Sciatic nerve (tissue), 2 donors: ENCODE data around the gene MBLAC1. TPM values are rescaled to one million over a fixed set of nuclear protein-coding genes. Genes with fewer than 3 reads are reported as not detected.
A peak's percentile ranks its signal among the peaks of the same experiment; 100 is the strongest.

Experiments used
- ATAC-seq: fragments of 200-7000 bp; cut with Tn5 transposase; one replicate; pipeline ENCODE4 v1.9.1; 2020; ENCODE audit warnings: mild to moderate bottlenecking, moderate library complexity
- DNase-seq: peaks from one replicate; pipeline ENCODE4 v3.0.0-alpha.2; 2020; ENCODE audit warnings: low spot score
- intact Hi-C: fragments of 100-400 bp; cut with DNase I; formaldehyde crosslinking; loops from one replicate; pipeline ENCODE4 v1.14.2; 2022
- total RNA-seq: library from RNA; stranded (reverse); fragmentation: NEBNext Ultra II Directional; extraction: Animal tissue kit (Norgen Biotek cat#: 25700); gene quantifications from one replicate; pipeline ENCODE4 v1.2.1, GENCODE V29; 2021
- donor health status: DM: no; HTN: no; CAD: no.
- donor health status: DM: no; HTN: no; CAD: no.

MBLAC1 gene, protein sequence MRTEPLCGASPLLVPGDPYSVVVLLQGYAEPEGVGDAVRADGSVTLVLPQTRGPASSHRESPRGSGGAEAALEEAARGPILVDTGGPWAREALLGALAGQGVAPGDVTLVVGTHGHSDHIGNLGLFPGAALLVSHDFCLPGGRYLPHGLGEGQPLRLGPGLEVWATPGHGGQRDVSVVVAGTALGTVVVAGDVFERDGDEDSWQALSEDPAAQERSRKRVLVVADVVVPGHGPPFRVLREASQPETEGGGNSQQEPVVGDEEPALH
- total RNA-seq, result 2.5 TPM

- intact Hi-C loops, result no loop called here
- DNase-seq, result peak; percentile 93
- ATAC-seq, result peak; percentile 95
These were observed at the start of gene MBLAC1 for GRCh38 chr7:100126931-100127865. Gene MBLAC1, plus strand, starts transcription at chr7:100126967. Its CDS starts 429 bp downstream, at chr7:100127396.

DNA sequence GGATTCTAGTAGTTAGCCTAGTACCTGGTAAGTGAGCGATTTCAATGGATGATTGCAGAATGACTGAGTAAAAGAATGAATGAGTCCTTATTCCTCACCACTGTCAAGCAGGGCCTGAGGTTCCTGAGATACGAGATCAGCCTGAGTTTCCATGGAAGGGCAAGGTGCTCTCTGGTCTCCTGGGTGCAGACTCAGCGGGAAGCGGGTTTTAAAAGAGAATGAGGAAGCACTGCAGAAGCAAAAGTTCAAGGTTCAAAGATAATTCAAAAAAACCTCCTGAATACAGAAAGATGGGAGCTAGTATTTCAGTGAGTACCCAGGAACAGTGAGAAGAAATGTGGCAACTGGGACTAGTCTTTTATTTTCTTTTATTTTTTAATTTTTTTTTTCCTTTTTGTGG, 49.6 kb upstream of the MBLAC1 start:
- intact Hi-C loops, result loop anchor here (10.0 kb wide), 1 partner anchor 82 kb away; no protein-coding TSS in a partner anchor
- ATAC-seq (no peak), DNase-seq (no peak)

DNA sequence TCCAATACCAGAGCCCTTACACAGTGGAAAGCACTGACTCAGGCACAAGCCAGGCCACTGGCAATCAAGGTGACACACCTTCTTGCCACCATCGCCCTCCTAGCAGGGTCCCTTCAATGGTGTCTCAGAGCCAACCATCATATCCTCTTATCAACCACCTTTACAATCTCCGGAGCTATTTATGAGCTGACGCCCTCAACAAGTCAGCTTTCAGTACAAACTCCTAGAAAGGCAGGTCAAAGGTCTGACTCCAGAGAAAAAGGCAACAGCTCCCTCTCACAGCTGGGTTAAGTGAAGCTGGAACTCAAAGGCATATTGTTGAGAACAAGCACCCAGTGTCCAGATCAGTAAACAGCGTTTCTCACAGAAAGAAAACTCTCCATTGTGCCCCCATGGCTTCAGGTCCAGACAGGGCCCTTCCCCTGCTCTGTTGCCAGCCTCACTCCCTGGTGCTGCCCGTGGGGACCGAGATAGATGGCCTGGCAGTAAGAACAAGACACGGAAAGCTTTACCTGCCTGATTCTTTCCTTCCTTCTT, 47.7 kb upstream of the MBLAC1 start:
- DNase-seq, result no peak
- ATAC-seq, result no peak
- intact Hi-C loops, result loop anchor here (10.0 kb wide), 1 partner anchor 84 kb away; no protein-coding TSS in a partner anchor

DNA sequence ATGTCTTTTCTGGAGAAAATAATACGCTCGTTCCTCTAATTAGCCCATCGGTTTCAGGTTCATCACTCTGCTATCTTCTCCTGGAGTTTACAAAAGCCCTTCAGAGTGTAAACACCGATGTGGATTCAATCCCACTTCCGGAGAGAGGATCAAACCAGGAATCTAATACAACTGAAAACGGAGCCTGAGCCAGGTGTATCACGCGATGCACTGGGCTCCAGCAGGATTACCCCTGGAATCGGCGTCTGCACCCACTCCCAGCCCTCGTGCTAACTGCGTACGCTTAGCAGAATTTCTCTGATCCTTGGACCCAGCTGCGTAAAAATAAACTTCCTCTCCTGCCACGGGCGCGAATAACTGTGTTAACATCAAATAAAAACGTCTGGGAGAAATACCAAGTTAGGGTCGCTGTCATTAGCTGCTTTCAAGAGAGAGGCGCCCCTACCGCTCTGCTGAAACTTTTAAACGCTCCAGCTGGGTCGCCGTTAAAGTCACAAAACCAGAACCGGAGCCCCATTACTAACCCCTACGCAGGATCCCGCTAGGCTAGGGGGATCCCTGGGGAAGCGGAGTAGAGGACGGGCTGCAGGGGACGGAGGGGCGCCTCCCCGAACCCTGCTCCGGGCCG, 45.7 kb upstream of the MBLAC1 start:
- ATAC-seq (no peak), DNase-seq (no peak)
- intact Hi-C loops, result no loop called here

DNA sequence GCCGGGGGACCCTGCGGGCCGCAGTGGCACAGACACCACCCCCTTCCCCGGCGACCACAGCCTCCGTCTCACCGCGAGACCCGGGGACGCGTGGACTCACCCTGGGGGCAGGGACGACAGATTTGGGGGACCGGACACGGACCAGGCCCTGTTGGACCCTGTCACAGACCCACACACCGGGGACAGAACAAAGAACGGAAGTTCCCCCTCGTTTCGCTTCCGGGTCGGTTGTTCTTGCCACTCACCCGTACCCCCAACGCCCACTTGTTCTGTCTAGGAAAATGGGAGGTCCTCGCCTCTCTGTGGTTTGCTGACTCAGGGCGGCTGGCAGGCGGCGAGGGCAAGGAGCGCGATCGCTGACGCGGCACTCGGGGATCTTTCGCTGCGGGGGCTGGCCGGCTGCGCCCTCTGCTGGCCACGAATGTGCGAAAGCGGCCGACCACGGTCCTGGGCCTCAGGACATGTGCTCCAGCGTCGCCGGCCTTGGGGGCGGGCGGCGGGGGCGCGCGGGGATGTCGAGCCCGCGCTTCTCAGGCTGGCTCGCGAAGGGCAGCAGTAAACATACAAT, 45.1 kb upstream of the MBLAC1 start, which contains the start of gene ZNF3:
TSS of gene ZNF3 (minus strand) at position 189 of the 568 bp plus-strand sequence. CDS start 4,366 bp downstream, outside the sequence.
- DNase-seq (peak; percentile 98), ATAC-seq (peak; percentile 98)
- intact Hi-C loops, result no loop called here

DNA sequence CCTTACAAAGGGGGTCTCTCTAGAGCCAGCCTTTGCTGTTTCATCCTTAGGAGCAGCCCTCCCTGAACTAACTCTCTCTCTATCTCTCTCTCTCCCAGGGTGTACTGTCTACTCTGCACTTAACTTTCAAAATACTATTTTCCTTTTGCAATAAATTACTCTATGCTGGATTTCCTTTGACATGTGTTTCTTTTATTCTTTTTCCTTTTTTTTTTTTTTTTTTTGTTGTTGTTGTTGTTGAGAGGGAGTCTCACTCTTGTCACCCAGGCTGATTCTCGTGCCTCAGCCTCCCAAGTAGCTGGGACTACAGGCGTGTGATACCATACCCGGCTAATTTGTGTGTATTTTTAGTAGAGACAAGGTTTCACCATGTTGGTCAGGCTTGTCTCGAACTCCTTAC, 43.8 kb upstream of the MBLAC1 start:
- DNase-seq, result no peak
- intact Hi-C loops, result no loop called here
- no peak for ATAC-seq

GRCh38 chr7:100085515-100085914, 41.3 kb upstream of the MBLAC1 start:
- DNase-seq (no peak), ATAC-seq (no peak)
- intact Hi-C loops, result loop anchor here (5.0 kb wide), 1 partner anchor 1522 kb away; no protein-coding TSS in a partner anchor

DNA sequence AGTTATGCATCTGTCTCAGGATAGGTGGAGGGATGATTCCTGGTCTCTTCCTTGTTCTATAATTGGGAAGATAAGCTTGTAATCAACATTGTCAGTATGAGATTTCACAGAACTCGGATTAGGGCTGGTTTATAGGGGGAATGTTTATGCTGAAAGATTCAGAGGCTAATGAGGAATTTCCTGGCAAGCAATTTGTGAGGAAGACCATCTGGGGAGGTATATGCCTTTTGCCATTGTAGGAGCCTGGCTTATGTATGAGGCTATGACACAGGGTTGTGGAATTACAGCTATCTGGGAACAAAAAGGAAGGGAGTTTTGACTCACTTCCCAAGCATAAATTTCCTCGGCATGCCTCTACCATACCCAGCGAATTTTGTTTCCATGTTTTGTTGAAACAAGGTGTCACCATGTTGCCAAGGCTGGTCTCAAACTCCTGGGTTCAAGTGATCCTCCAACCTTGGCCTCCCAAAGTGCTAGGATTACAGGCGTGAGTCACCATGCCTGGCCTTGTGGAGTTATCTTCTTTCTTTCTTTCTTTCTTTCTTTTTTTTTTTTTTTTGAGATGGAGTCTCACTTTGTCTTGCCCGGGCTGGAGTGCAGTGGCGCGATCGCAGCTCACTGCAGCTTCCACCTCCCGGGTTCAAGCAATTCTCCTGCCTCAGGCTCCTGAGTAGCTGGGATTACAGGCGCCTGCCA, 39.6 kb upstream of the MBLAC1 start:
- DNase-seq, result no peak
- no peak for ATAC-seq
- intact Hi-C loops, result loop anchor here (5.0 kb wide), 1 partner anchor 1520 kb away; no protein-coding TSS in a partner anchor

- DNase-seq (no peak), ATAC-seq (peak; percentile 3)
- intact Hi-C loops, result loop anchor here (5.0 kb wide), 1 partner anchor 1519 kb away; no protein-coding TSS in a partner anchor
These were observed 38.6 kb upstream of the MBLAC1 start for GRCh38 chr7:100088095-100088620.

DNA sequence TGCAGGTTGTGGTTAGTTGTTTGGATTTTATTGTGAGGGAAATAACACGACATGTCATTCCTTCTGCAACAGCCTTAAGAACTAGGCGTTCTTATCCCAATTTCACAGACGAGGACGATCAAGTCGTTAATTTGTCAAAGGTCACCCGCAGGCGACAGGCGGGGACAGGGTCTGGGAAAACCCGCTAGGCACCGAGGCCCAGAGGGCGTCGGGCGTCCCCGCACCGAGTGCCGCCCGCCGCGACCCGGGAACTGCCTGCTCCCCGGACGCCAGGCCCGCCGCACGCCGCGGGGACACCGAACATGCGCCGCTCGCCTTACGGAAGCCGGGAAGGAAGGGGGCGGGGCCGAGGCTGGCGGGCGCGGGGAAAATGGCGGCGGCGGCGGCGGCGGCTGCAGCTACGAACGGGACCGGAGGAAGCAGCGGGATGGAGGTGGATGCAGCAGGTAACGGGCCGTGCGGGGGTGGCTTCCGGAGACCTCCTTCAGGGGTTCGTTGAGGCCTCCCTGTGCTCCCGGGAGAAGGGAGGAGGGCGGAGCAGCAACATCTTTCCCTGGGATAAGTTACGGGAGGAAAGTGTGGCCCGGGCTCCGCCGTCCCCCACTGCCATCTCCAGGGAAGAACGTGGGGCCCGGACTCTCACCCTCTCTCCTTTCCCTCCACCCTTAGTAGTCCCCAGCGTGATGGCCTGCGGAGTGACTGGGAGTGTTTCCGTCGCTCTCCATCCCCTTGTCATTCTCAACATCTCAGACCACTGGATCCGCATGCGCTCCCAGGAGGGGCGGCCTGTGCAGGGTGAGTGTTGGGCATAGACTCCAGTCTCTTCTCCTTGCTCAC, 37.9 kb upstream of the MBLAC1 start, which contains the start of gene COPS6:
TSS of gene COPS6 (plus strand) at position 349 of the 837 bp plus-strand sequence. CDS start at position 371, 22 bp downstream.
- intact Hi-C loops, result loop anchor here (5.0 kb wide), 1 partner anchor 1518 kb away; no protein-coding TSS in a partner anchor
- peak; percentile 92 for DNase-seq
- ATAC-seq, result peak; percentile 88

DNA sequence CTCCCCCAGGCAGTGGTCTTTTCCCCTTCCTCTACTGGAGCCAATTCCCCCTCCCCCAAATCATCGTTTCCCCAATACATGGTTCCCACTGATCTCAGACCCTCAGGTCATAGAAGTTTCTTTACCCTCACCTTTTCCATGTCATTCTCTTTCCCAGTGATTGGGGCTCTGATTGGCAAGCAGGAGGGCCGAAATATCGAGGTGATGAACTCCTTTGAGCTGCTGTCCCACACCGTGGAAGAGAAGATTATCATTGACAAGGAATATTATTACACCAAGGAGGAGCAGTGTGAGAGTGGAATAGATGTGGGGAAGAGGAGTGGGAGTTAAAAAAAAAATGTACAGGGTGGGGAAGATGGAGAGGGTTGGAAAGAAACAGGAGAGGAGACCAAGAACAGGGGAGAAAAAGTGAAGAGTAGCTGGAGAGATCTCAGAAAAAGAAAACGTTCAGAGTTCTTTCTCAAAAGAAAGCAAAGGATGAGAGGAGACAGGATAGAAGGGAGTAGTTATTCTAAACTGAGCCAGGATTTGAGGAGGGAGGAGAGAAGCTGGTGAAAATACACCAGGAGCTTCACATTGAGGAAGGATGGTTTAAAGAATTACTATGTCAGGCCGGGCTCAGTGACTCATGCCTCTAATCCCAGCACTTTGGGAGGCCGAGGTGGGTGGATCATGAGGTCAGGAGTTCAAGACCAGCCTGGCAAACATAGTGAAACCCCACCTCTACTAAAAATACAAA, 37.1 kb upstream of the MBLAC1 start:
- ATAC-seq (no peak), DNase-seq (no peak)
- intact Hi-C loops, result loop anchor here (5.0 kb wide), 1 partner anchor 1518 kb away; no protein-coding TSS in a partner anchor

DNA sequence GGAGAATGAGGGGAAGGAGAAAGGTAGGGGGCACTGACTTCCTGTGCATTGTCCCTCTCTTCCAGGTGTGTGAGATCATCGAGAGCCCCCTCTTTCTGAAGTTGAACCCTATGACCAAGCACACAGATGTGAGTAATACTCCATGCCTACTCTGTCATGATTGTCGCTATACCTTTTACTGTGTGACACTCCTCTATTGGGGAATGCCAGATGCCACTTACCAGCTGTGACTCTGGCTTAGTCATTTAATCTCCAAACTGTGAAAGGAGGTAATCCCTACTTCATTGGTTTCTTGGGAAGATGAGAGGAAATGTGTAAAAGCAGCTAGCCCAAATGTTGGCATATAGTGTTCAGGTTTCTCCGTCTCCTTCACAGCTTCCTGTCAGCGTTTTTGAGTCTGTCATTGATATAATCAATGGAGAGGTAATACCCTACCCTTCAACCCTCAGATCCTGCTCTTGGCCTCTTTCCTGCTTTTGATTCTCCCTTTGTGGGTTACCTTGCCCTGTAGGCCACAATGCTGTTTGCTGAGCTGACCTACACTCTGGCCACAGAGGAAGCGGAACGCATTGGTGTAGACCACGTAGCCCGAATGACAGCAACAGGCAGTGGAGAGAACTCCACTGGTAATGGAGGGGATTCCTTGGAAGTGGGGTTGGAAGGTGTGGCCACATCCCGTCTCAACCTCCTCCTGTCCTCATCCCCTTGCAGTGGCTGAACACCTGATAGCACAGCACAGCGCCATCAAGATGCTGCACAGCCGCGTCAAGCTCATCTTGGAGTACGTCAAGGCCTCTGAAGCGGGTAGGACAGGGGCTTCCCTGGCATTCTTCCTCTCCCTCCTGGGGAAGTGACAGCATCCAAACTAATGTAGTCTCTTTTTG, 36.0 kb upstream of the MBLAC1 start:
- intact Hi-C loops, result no loop called here

GRCh38 chr7:100091411-100092181, 35.2 kb upstream of the MBLAC1 start:
- ATAC-seq (no peak), DNase-seq (no peak)
- intact Hi-C loops, result no loop called here

More for the DNA sequence above, 36.0 kb upstream of the MBLAC1 start:
- ATAC-seq, result no peak
- no peak for DNase-seq

GRCh38 chr7:100093054-100093453, 33.7 kb upstream of the MBLAC1 start:
- no peak for DNase-seq
- ATAC-seq, result no peak
- intact Hi-C loops, result no loop called here
